Stomach (tissue), 9 donors: ENCODE measurements around the gene ZNRF2. TPM values are rescaled to one million over a fixed set of nuclear protein-coding genes. Genes with fewer than 3 reads are reported as not detected.

Experiments
- DNase-seq, 2 donors: peaks; one replicate each; pipeline versions ENCODE4 v3.0.0 to v3.0.0-alpha.2; 2013 to 2019
- H3K27ac ChIP-seq, 5 donors: fragments of 200-600 bp in 4 of 5; sonication (generic) in 4 of 5; one replicate each; pipeline ENCODE4 v1.5.1; 2013 to 2019; ENCODE audit warnings: mild to moderate bottlenecking in 1 of 5, moderate library complexity in 1 of 5
- H3K27me3 ChIP-seq, 3 donors: fragments of 200-600 bp; sonication (generic); one replicate each; pipeline ENCODE4 v1.5.1; 2017 to 2019; ENCODE audit warnings: mixed run types in 1 of 3
- H3K36me3 ChIP-seq, 4 donors: fragments of 200-600 bp; sonication (generic); 1 replicate in 3 of 4; 2 replicates in 1 of 4; pipeline ENCODE4 v1.5.1; 2016 to 2019
- H3K4me1 ChIP-seq, 4 donors: fragments of 200-600 bp; sonication (generic); one replicate each; pipeline ENCODE4 v1.5.1; 2016 to 2019
- H3K4me3 ChIP-seq, 4 donors: fragments of 200-600 bp; sonication (generic) in 3 of 4; one replicate each; pipeline ENCODE4 v1.5.1; 2016 to 2019; ENCODE audit warnings: mild to moderate bottlenecking in 1 of 4
- H3K9me3 ChIP-seq, 4 donors: fragments of 200-600 bp; sonication (generic); one replicate each; pipeline ENCODE4 v1.5.1; 2016 to 2019
- CTCF ChIP-seq, 7 experiments: fragments of 450-650 bp in 4 of 7; fragments of 200-600 bp in 3 of 7; sonication (generic) in 3 of 7; IDR thresholded peaks; one replicate each; pipeline ENCODE4 v1.5.1; 2016 to 2019; ENCODE audit warnings: antibody characterized with exemption in 7 of 7, control low read depth in 2 of 7, mild to moderate bottlenecking in 1 of 7
- EP300 ChIP-seq: sonication (generic); formaldehyde crosslinking; IDR thresholded peaks from one replicate; pipeline ENCODE4 v1.6.1; 2017; ENCODE audit warnings: antibody characterized with exemption
- POLR2A ChIP-seq, 4 donors: fragments of 450-650 bp; IDR thresholded peaks; one replicate each; pipeline ENCODE4 v1.6.1; 2016; ENCODE audit warnings: antibody characterized with exemption in 4 of 4, control low read depth in 2 of 4, mild to moderate bottlenecking in 1 of 4, moderate library complexity in 1 of 4
- POLR2AphosphoS5 ChIP-seq, 3 donors: sonication (generic); formaldehyde crosslinking; IDR thresholded peaks; one replicate each; pipeline ENCODE4 v1.6.1; 2016; ENCODE audit warnings: antibody characterized with exemption in 3 of 3
- WGBS, 5 donors: extraction: QIAGEN DNeasy Blood & Tissue Kit in 3 of 5; methylation state at CpG; one replicate each; pipeline versions ENCODE4 v1.1.5 to v1.1.7; 2013 to 2018; 5-methylcytosine and 5-hydroxymethylcytosine counted together
- intact Hi-C: fragments of 100-400 bp; cut with DNase I; formaldehyde crosslinking; loops from one replicate; pipeline ENCODE4 v1.15.1; 2023; ENCODE audit warnings: low total_unique reads
- polyA plus RNA-seq, 3 donors: library from polyadenylated mRNA; stranded (reverse); fragments of 200-250 nt; gene quantifications; one replicate each; pipeline ENCODE4 v1.2.3, GENCODE V29; 2013
- total RNA-seq, 5 donors: library from RNA; depleted of rRNA; stranded (reverse); fragments of >200 nt; gene quantifications; one replicate each; pipeline versions ENCODE4 v1.1.0 to v1.2.3, GENCODE V29; 2014 to 2016
- donor health status: healthy with polysubstance abuse.
- donor health status: Bipolar disorder and iron deficiency.
- donor health status: healthy.

The ZNRF2 gene
- total and polyA plus RNA-seq, 8 donors: 5.4 to 209 (median 23.6) TPM

DNA sequence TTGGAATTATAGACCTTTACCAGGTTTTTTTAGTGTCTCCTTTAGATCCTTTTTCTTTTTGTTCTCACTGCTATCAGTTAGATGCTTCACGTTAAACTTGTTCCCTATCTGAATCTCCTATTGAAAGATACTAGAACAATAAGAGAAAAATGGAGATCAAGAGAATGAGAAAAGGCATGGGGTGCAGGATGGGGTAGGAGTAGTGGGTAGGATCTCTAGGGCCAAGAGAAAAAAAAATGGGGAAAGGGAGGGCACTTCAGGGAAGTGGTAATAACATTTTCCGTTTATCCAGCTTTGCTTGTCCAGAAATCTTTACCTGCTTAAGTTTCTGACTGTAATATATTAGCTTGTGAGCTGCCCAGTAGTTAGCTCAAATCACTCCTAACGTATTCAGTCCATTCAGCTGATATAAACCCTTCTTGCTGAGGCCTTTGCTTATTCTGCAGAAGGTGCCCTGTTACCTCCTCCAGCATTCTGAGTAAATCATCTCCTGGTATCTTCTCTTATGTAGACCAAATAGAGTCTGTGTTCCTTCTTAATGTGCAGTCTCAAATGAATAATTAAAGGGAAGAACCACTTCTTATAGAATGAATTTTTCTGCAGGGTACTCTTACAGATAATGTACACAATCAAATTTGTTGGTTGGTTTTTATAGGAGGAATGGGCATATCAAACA, 69.7 kb downstream of the ZNRF2 start:
- H3K9me3 ChIP-seq: no peaks in the 10 kb centered on the region
- H3K36me3 ChIP-seq: peaks cover 0 to 7% (median 3%) of the 10 kb centered on the region in 4 donors
- peaks cover 0 to 38% (median 19%) of the 10 kb centered on the region in 4 donors for H3K4me1 ChIP-seq
- no peak overlapping the region for H3K27ac ChIP-seq
- DNase-seq: no peak
- WGBS, 5 donors: 68 to 84% (median 76%) methylated on average over 3 of the region's 3 CpGs
- no peak overlapping the region for H3K4me3 ChIP-seq
- no peaks in the 10 kb centered on the region for H3K27me3 ChIP-seq
- intact Hi-C loops: no loop called here
- TF ChIP-seq POLR2A (IDR thresholded peaks at IDR 0.05): no peak
- no peak for TF ChIP-seq POLR2AphosphoS5 (IDR thresholded peaks at IDR 0.05)
- no peak for TF ChIP-seq EP300
- no peak for TF ChIP-seq CTCF (IDR thresholded peaks at IDR 0.05)

DNA sequence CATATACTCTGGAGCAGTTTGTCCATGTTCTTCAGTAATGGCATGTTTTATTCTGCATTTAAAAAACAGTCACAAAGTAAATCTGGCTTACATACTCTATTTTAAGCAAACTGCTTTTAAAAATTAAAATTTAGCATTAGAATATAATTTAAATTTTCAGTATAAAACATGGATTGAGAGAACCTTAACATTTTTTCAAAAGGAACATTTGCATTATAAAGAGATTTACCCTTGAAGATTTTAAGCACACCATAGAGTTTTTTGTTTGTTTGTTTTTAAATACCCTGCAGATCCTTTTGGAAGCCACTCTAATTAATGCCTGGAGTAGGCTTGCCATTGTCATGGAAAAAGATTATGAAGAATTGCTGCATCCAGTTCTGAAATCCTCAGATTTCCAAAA, 70.4 kb downstream of the ZNRF2 start:
- intact Hi-C loops: no loop called here
- DNase-seq: no peak
- Histone ChIP-seq H3K4me1 (peaks cover 0 to 31% (median 16%) of the 10 kb centered on the region in 4 donors), H3K36me3 (peaks cover 0 to 7% (median 3%) of the 10 kb centered on the region in 4 donors), H3K9me3 (no peaks in the 10 kb centered on the region), H3K27me3 (no peaks in the 10 kb centered on the region), H3K27ac (no peak overlapping the region), H3K4me3 (no peak overlapping the region)
- TF ChIP-seq EP300 (no peak), CTCF (IDR thresholded peaks at IDR 0.05) (no peak), POLR2A (IDR thresholded peaks at IDR 0.05) (no peak), POLR2AphosphoS5 (IDR thresholded peaks at IDR 0.05) (no peak)

GRCh38 chr7:30359957-30360356, 75.6 kb downstream of the ZNRF2 start:
- intact Hi-C loops: no loop called here
- no peak for DNase-seq
- 95 to 100% (median 100%) methylated on average over 1 of the region's 1 CpG for WGBS, 5 donors
- Histone ChIP-seq H3K4me1 (peaks cover 0 to 5% (median 0%) of the 10 kb centered on the region in 4 donors), H3K36me3 (peaks cover 0 to 7% (median 3%) of the 10 kb centered on the region in 4 donors), H3K27me3 (no peaks in the 10 kb centered on the region), H3K27ac (no peak overlapping the region), H3K4me3 (no peak overlapping the region), H3K9me3 (no peaks in the 10 kb centered on the region)
- no peak for TF ChIP-seq POLR2AphosphoS5 (IDR thresholded peaks at IDR 0.05)
- no peak for TF ChIP-seq CTCF (IDR thresholded peaks at IDR 0.05)
- TF ChIP-seq POLR2A (IDR thresholded peaks at IDR 0.05): no peak
- TF ChIP-seq EP300: no peak

GRCh38 chr7:30363778-30364563, 79.6 kb downstream of the ZNRF2 start:
- no peak overlapping the region for H3K27ac ChIP-seq
- no peak for DNase-seq
- peaks cover 0 to 5% (median 3%) of the 10 kb centered on the region in 4 donors for H3K4me1 ChIP-seq
- no peaks in the 10 kb centered on the region for H3K27me3 ChIP-seq
- H3K36me3 ChIP-seq: peaks cover 0 to 6% (median 3%) of the 10 kb centered on the region in 4 donors
- intact Hi-C loops: no loop called here
- H3K4me3 ChIP-seq: no peak overlapping the region
- H3K9me3 ChIP-seq: no peaks in the 10 kb centered on the region
- TF ChIP-seq CTCF (IDR thresholded peaks at IDR 0.05): no peak
- TF ChIP-seq POLR2AphosphoS5 (IDR thresholded peaks at IDR 0.05): no peak
- no peak for TF ChIP-seq POLR2A (IDR thresholded peaks at IDR 0.05)
- WGBS, 5 donors: 86 to 95% (median 92%) methylated on average over 3 of the region's 3 CpGs
